Measurements from ENCODE around the gene MTUS2.

DNA sequence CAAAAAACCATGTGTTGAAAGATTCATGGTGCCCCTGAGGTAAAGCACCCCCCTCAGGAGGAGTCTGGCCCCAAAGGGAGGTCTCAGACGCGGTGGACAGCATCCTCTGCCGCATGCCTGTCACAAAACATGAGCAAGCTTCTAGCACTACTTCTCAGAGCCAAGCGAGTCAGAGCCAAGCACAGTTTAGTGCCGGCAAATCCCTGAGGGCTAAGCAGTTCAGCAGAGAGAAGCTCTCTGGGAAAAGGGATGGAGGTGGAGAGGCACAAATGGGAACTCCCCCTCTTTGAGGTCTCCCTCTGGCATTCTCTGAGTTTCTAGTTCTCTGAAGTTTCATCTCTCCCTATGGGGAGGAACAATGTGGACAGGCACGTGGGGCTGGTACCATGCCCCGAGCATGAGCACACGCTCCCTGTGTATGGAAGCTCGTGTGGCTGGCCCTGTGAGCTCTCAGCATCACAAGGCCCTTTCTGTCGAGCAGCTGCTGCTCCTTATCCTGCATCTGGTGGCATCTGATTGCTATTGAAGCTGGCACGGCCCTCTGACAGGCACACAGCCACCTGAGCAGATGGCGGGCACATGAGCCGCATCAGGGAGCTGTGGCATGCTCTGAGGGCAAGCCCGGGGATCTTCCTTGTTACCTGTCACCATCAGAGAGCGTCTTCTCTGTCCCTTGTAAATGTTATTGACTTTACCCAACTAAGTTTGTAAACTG, 450.3 kb downstream of the MTUS2 start:
- no peak for TF ChIP-seq CTCF (IDR thresholded peaks at IDR 0.05; ENCODE audit: borderline replicate concordance, extremely low read depth, low read length, poor library complexity, severe bottlenecking)
- TF ChIP-seq EZH2 (IDR thresholded peaks at IDR 0.05; ENCODE audit: borderline replicate concordance, low read depth, low read length, severe bottlenecking), result no peak

Measured in DND-41 (cell line).